IMR-90 (cell line): ENCODE measurements around the gene FAM83G.
"Not testable (repeated sequence)": the region's sequence is repeated elsewhere in the genome, so short reads cannot be mapped to it uniquely, and the experiment has no call there.

ENCODE experiments used
- BHLHE40 ChIP-seq: fragments of 150-350 bp; IDR thresholded peaks from 2 replicates; pipeline ENCODE4 v1.6.1; 2016; ENCODE audit warnings: mild to moderate bottlenecking, low read depth, low read length
- CTCF ChIP-seq: conservative IDR thresholded peaks from 2 replicates; pipeline ENCODE4 v1.5.1; 2012; ENCODE audit warnings: mild to moderate bottlenecking, low read depth, low read length, improper control_type of control experiment
- ELK1 ChIP-seq: fragments of 150-350 bp; IDR thresholded peaks from 2 replicates; pipeline ENCODE4 v1.6.1; 2016; ENCODE audit warnings: low read depth, mild to moderate bottlenecking, low read length, moderate library complexity, borderline replicate concordance
- RCOR1 ChIP-seq: IDR thresholded peaks from 2 replicates; pipeline ENCODE4 v1.6.1; 2012; ENCODE audit warnings: mild to moderate bottlenecking, low read length, improper control_type of control experiment; ENCODE audit not compliant: insufficient replicate concordance
- SMC3 ChIP-seq: fragments of 150-350 bp; IDR thresholded peaks from 2 replicates; pipeline ENCODE4 v1.6.1; 2016; ENCODE audit warnings: low read depth, mild to moderate bottlenecking, antibody characterized with exemption, low read length, moderate library complexity

DNA sequence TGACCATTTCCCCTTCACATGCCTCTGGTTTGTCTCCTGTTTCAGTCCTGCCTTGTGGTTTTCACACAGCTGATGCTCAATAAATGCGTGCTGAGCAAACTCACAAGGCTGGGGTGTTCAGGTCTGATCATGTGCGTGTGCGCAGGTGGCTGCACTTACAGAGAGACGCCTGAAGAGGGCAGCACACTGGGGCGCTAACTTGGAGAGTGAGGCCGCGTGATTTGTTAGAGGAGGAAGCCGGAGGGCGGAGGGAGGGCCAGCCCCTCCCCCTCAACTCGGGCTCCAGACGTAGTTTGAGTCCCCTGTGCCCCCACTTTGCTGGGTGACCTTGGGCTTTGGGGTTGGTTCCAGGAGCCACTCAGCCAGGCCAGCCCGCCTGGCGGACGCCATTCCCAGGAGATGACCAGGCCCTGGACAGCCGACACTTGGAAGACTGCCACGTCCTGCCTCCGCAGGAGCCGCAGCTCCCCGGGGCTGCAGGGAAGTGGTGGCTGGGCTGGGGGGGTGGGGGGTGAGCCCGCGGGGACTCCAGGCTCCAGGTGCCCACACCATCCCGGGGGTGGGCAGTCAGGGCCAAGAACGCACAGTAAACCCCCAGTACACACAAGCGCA lies 27.9 kb upstream of the FAM83G start:
- TF ChIP-seq CTCF, SMC3, ELK1, RCOR1, BHLHE40: not testable (repeated sequence)
